ENCODE results near the gene TAF8. TPM values are rescaled to one million over a fixed set of nuclear protein-coding genes. Genes with fewer than 3 reads are reported as not detected.

TAF8 gene
- total RNA-seq, 2 experiments from 2014 or later = 40.0 to 42.3 TPM

GRCh38 chr6:42049948-42050296 is 402 bp upstream of the TAF8 start:
- intact Hi-C loops (cut with micrococcal nuclease) = loop anchor here (5.0 kb wide), 1 partner anchor 38 kb away; no protein-coding TSS in a partner anchor
- ChIA-PET CTCF (interaction anchor here (0.7 to 15.2 kb wide), 11 partner anchors 10 to 264 kb away, joined by 3 to 392 read pairs (median 4); partner anchors contain the start of genes BYSL, CCND3, FRS3 and MED20), POLR2A (interaction anchor here (1.0 to 15.4 kb wide), 13 partner anchors 8 to 263 kb away, joined by 3 to 358 read pairs (median 4); partner anchors contain the start of genes CCND3, MED20, TOMM6 and USP49)
- no peak for TF ChIP-seq CTCF (IDR thresholded peaks at IDR 0.05)
- peaks cover 17% of the 10 kb centered on the region for H3K36me3 Mint-ChIP-seq (ENCODE audit: low read depth)
- no peaks in the 10 kb centered on the region for H3K9me3 Mint-ChIP-seq
- H3K4me1 Mint-ChIP-seq (ENCODE audit: low read depth) = peaks cover 68% of the 10 kb centered on the region
- H3K4me3 Mint-ChIP-seq = peak overlapping the region; percentile 93
- DNase-seq = peak; percentile 77
- H3K27ac Mint-ChIP-seq = peak overlapping the region; percentile 98
- H3K27me3 Mint-ChIP-seq = no peaks in the 10 kb centered on the region
- peak; percentile 4 for ATAC-seq

- H3K4me3 Mint-ChIP-seq = peak overlapping the region; percentile 93
- H3K27me3 Mint-ChIP-seq = no peaks in the 10 kb centered on the region
- ChIA-PET POLR2A (interaction anchor here (0.8 to 15.4 kb wide), 9 partner anchors 11 to 265 kb away, joined by 3 to 358 read pairs (median 5); partner anchors contain the start of genes CCND3, MED20, TOMM6 and USP49), CTCF (interaction anchor here (1.0 to 15.2 kb wide), 10 partner anchors 11 to 266 kb away, joined by 3 to 392 read pairs (median 10); partner anchors contain the start of genes BYSL, CCND3, FRS3 and MED20)
- H3K36me3 Mint-ChIP-seq (ENCODE audit: low read depth) = peaks cover 27% of the 10 kb centered on the region
- H3K9me3 Mint-ChIP-seq = no peaks in the 10 kb centered on the region
- DNase-seq (peak; percentile 27), ATAC-seq (no peak)
- intact Hi-C loops (cut with micrococcal nuclease) = no loop called here
- H3K27ac Mint-ChIP-seq = peak overlapping the region; percentile 98
- H3K4me1 Mint-ChIP-seq (ENCODE audit: low read depth) = peaks cover 58% of the 10 kb centered on the region
- TF ChIP-seq CTCF (IDR thresholded peaks at IDR 0.05) = no peak
Observed at GRCh38 chr6:42051268-42051653, 937 bp downstream of the TAF8 start.

GRCh38 chr6:42053601-42054000 is 3.3 kb downstream of the TAF8 start:
- Mint-ChIP-seq H3K4me3 (no peak overlapping the region), H3K27ac (no peak overlapping the region), H3K27me3 (no peaks in the 10 kb centered on the region), H3K9me3 (no peaks in the 10 kb centered on the region), H3K4me1 (ENCODE audit: low read depth) (peaks cover 42% of the 10 kb centered on the region), H3K36me3 (ENCODE audit: low read depth) (peaks cover 40% of the 10 kb centered on the region)
- intact Hi-C loops (cut with micrococcal nuclease) = no loop called here
- TF ChIP-seq CTCF (IDR thresholded peaks at IDR 0.05) = no peak
- no peak for DNase-seq
- ChIA-PET POLR2A (interaction anchor here (15.4 kb wide), 1 partner anchor 119 kb away, joined by 358 read pairs; the partner anchor contains the start of gene CCND3), CTCF (interaction anchor here (0.7 to 15.2 kb wide), 4 partner anchors 50 to 268 kb away, joined by 3 to 392 read pairs (median 120); partner anchors contain the start of genes CCND3, FRS3, PRICKLE4 and TOMM6)
- ATAC-seq = no peak

- ATAC-seq (no peak), DNase-seq (no peak)
- no peak for TF ChIP-seq CTCF (IDR thresholded peaks at IDR 0.05)
- ChIA-PET POLR2A (no interaction called here), CTCF (interaction anchor here (1.6 kb wide), 1 partner anchor 274 kb away, joined by 3 read pairs; no protein-coding TSS in a partner anchor)
- intact Hi-C loops (cut with micrococcal nuclease) = no loop called here
- H3K4me1 Mint-ChIP-seq (ENCODE audit: low read depth) = peaks cover 3% of the 10 kb centered on the region
- H3K9me3 Mint-ChIP-seq = no peaks in the 10 kb centered on the region
- H3K36me3 Mint-ChIP-seq (ENCODE audit: low read depth) = peaks cover 55% of the 10 kb centered on the region
- no peak overlapping the region for H3K4me3 Mint-ChIP-seq
- no peaks in the 10 kb centered on the region for H3K27me3 Mint-ChIP-seq
- no peak overlapping the region for H3K27ac Mint-ChIP-seq
Observed at GRCh38 chr6:42059743-42060142, 9.4 kb downstream of the TAF8 start.

- ChIA-PET CTCF (interaction anchor here (0.9 to 2.8 kb wide), 2 partner anchors 38 to 290 kb away, joined by 3 to 18 read pairs; no protein-coding TSS in a partner anchor), POLR2A (interaction anchor here (0.6 to 1.9 kb wide), 4 partner anchors 13 to 1037 kb away, joined by 3 to 4 read pairs (median 4); partner anchors contain the start of gene TAF8)
- peaks cover 16% of the 10 kb centered on the region for H3K36me3 Mint-ChIP-seq (ENCODE audit: low read depth)
- intact Hi-C loops (cut with micrococcal nuclease) = loop anchor here (5.0 kb wide), 1 partner anchor 36 kb away; no protein-coding TSS in a partner anchor
- no peak for ATAC-seq
- H3K9me3 Mint-ChIP-seq = no peaks in the 10 kb centered on the region
- H3K27me3 Mint-ChIP-seq = no peaks in the 10 kb centered on the region
- DNase-seq = no peak
- H3K27ac Mint-ChIP-seq = peak overlapping the region; percentile 45
- no peak for TF ChIP-seq CTCF (IDR thresholded peaks at IDR 0.05)
- no peak overlapping the region for H3K4me3 Mint-ChIP-seq
- H3K4me1 Mint-ChIP-seq (ENCODE audit: low read depth) = no peaks in the 10 kb centered on the region
Observed at GRCh38 chr6:42066156-42066675, 15.9 kb downstream of the TAF8 start.

All from activated CD8-positive, alpha-beta T cell treated with anti-CD3 and anti-CD28 coated beads for 36 hours (primary cell).